GM18526 (cell line): ENCODE measurements around the gene DMRT2.

Experiments
- POLR2A ChIP-seq: IDR thresholded peaks from 3 replicates; pipeline ENCODE4 v1.6.1; 2011; ENCODE audit not compliant: insufficient read length; ENCODE audit errors: extremely low read depth

DMRT2 gene

DNA sequence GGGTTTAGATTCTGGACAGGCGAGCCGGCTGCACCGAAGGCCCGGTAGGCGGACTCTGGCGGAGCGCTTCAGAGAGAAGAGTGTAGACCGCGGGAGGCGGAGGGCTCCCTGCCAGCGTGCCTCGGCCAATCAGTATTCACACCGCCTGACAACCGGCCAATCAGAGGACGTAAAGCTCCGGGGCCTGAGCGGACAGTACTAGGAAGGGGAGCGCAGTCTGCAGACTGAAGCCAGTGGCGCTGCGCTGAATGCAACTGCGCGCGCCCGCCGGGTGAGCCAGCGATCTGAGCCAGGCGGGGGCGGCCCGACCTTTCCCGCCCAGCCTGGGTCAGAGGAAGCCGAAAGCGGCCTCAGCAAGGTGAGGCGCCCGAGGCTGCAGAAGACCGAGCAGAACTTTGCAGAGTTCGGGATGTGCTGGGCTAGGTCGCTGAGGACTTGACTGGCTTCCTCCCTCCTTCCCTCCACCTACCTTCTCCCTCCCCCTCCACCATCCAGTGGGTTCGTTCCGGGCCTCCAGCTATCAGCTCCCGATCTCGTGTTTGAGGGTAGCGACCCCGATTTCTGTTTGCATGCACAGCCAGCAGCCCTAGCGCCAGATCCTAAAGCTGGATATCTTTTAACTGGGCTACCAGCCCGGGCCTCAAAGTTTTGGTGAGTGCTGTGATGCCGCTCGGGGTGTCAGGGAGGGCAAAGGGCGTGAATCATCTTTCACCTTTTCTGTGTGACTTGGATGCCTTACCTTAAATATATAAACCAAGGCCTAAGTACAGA, at the start of gene DMRT2:
Gene DMRT2, plus strand, starts transcription at position 233 of the 771 bp plus-strand sequence. CDS start 1,257 bp downstream, outside the sequence.
- no peak for TF ChIP-seq POLR2A

DNA sequence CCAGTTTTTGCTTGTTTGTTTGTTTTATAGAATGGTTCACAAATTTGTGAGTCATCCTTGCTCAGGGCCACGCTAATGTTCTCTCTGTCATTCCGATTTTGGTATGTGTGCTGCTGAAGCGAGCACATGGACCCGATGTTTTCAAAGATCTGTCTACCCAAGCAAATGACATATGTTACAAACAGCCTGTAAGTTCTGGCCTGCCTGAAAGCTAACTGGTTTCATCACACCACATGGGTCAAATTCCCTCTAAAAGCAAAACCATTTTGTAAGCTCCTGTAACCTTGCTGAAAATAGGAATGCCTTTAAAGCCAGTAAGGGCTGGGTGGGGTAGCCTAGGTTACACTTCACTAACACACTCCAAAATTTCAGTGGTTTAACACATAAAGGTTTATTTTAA, 48.3 kb upstream of the DMRT2 start:
- TF ChIP-seq POLR2A = no peak

DNA sequence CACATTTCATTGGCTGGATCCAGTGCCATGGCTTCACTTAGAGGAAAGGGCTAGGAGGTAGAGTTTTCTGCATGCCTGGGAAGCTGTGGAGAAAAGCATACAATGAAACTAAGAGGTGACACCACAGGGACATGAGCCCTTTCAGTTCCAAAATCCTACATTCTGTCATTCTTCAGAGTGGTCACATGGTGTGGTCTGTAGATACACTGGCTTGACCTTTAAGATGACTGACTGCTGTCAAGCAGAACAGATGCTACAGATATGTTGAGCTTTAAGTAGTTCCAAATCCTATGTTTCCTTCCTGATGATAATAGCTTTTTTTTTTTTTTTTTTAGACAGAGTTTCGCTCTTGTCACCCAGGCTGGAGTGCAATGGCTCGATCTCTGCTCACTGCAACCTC, 47.5 kb upstream of the DMRT2 start:
- no peak for TF ChIP-seq POLR2A

GRCh38 chr9:1005043-1005667, 45.0 kb upstream of the DMRT2 start:
- TF ChIP-seq POLR2A = no peak

- TF ChIP-seq POLR2A = no peak
Measured at GRCh38 chr9:1007312-1007711, 42.8 kb upstream of the DMRT2 start.

- TF ChIP-seq POLR2A = no peak
Measured at GRCh38 chr9:1008216-1008615, 41.9 kb upstream of the DMRT2 start.

GRCh38 chr9:1009101-1009707, 41.0 kb upstream of the DMRT2 start:
- TF ChIP-seq POLR2A = no peak

DNA sequence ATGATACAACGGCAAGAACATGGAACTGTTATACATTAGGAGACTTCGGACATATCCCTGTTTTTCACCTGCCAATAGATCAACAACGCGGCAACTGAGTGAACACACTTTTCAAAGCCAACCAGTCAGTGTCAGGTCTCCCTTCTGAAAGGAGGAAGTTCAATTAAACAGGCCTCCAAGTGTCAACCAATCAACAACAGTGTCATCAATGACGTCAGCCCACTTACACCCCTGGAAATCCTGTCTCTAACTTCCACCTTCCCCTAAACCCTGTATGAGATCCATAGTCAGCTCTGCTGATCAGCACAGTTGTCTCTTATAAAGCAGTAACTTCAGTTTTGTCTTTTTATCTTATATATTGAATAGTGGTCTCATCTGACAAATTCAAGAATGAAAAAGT, 37.1 kb upstream of the DMRT2 start:
- no peak for TF ChIP-seq POLR2A

- TF ChIP-seq POLR2A = no peak
Measured at GRCh38 chr9:1014225-1014624, 35.9 kb upstream of the DMRT2 start.

- no peak for TF ChIP-seq POLR2A
Measured at GRCh38 chr9:1014640-1015039, 35.5 kb upstream of the DMRT2 start.

DNA sequence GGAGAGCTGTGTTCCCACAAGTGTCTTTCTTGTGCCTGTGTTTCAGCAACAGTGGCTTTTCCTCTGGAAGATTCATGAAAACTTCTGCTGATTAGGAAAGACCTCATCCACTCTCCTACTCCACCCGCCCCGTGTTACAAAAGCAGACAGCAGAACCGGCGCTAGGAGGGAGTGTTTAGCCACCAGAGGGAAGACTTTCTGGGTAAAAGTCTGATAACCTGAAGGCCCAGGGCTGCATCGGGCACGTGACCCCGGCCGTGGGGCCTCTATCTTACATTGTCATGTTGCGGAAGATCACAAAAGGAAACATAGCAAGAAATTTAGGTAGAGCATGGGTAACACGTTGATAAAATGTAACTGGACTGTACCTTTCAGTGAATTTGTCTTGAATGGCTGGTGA, 32.0 kb upstream of the DMRT2 start:
- no peak for TF ChIP-seq POLR2A

DNA sequence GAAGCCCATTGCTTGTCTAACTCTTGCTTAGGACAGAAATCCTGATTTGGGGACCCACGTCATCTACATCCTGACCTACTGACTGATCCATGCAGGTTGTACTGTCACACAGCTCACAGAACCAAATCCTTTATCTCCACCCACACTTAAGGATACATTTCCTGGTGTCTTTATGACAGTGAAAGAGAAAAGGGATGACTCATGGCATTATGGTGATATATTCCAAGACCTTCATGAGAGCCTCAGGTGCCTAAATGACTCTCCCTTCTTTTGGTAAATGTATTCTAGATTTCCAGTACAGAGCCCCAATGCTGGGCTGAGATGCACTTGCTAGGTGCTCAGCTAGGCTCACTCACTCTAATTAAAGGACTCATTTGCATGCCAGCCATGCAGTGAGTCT, 26.0 kb upstream of the DMRT2 start:
- no peak for TF ChIP-seq POLR2A

DNA sequence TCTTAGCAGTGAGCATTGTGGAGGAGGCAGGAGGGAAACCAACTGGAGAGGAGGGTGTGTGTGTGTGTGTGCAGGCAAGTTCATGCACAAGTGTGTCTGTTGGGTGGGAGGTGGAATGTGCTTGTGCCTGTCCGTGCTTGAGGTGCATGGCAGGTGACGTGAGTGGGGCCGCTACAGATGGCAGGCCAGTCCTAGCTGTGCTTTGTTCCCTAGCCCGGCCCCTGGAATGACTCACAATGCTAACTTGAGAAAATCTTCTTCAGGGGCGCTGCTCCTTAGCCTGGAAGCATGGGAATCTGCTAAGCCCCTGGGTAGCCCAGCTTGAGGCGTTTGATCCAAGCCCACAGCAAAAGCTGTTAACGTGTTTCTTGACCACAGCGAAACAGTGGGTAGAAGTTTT, 25.0 kb upstream of the DMRT2 start:
- TF ChIP-seq POLR2A = no peak

DNA sequence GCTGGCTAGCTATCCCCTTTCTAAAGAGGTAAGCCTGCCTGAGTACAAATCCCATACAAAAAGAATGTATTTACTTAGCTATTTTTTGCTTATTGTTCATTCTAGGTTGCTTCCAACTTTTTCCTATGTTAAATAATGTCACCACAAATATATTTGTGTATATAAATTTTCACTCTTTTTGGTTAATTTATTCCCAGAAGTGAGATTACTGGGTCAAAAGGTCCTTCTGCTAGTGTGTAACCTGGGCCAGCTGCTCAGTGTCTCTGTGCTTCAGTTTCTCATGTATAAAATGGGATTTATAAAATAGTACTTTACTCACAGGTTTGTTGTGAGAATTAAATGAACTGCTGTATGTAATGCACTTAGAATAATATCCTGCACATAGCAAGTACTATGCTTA, 23.9 kb upstream of the DMRT2 start:
- no peak for TF ChIP-seq POLR2A

DNA sequence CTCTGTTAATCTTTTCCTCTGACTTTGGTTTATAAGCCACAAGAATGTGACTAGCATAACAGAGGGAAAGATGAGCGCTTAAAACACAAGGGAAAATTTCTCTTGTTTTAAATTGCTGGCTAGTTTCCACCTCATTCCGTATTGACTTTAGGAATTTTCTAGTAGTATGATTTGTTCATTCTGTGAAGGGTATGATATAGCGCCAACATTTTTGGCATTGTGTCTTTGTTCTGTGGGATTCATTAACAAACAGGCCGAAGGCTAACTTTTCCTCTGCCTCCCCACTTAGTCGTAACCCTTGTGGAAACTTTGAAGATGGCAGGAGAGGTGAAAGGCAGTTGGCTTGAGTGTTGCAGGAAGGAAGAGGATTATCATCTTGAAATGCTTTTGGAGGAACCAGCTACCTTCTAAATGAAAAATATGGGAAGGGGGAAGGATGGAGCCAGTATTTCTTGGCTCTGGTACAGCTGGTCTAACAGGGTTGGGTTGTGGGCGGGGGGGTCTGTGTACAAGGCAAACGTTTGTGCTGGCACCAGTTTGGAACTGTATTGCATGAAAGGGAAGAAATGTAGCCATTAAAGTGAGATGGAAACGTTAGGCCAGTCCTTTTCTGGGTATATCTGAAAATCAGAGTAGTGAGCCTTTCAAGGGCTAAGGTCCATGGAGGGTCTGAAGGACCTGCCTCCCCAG, 21.5 kb upstream of the DMRT2 start:
- no peak for TF ChIP-seq POLR2A

DNA sequence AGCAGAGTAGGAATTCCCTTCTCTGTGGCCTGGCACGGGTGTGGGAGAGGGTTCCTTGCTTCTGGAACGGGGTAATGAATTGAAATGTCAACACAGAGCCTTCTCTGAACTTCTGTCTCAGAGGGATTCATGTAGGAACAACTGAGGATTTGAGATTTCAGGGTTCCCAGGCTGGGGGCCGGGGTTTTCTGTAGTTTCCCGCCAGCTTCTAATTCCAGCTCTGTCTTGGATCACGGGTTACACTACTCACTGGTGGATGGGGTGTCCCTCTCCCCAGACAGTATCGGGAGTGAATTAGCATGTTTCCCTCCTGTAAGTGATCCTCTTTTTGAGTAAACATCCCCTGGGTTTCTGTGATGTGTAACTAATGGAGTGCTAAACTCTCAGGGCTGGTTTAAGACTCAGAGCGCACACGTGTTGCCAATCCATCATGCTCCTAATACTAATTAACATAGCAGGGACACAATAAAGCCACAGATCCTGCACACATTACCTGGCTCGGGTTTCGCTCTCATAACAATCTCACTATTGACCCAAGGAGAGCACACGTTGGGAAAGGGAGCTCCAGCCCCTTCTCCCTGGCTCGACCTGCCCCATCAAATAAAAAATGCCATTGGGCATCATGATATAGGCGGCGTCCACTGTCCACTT, 18.1 kb upstream of the DMRT2 start:
- TF ChIP-seq POLR2A = no peak

- TF ChIP-seq POLR2A = no peak
Measured at GRCh38 chr9:1034271-1034670, 15.9 kb upstream of the DMRT2 start.
